Uterus (tissue), 4 donors: ENCODE results near the gene TEKT4. TPM values are rescaled to one million over a fixed set of nuclear protein-coding genes. Genes with fewer than 3 reads are reported as not detected.
"Not testable (repeated sequence)": the region's sequence is repeated elsewhere in the genome, so short reads cannot be mapped to it uniquely, and the experiment has no call there.

Source experiments
- DNase-seq, 2 donors: peaks; one replicate each; pipeline ENCODE4 v3.0.0-alpha.2; 2019 to 2020
- H3K27ac ChIP-seq, 2 donors: fragments of 200-600 bp; sonication (generic); 1 replicate in 1 of 2; 2 replicates in 1 of 2; pipeline ENCODE4 v1.5.1; 2016 to 2018
- H3K27me3 ChIP-seq, 2 donors: fragments of 200-600 bp; sonication (generic); one replicate each; pipeline ENCODE4 v1.5.1; 2018 to 2019; ENCODE audit warnings: control low read depth in 1 of 2
- H3K36me3 ChIP-seq, 2 donors: fragments of 200-600 bp; sonication (generic); one replicate each; pipeline ENCODE4 v1.5.1; 2019; ENCODE audit warnings: control low read depth in 1 of 2
- H3K4me1 ChIP-seq, 2 donors: fragments of 200-600 bp; sonication (generic); one replicate each; pipeline ENCODE4 v1.5.1; 2018 to 2019; ENCODE audit warnings: control low read depth in 1 of 2
- H3K4me3 ChIP-seq, 2 donors: fragments of 200-600 bp; sonication (generic); 1 replicate in 1 of 2; 2 replicates in 1 of 2; pipeline ENCODE4 v1.5.1; 2018 to 2019; ENCODE audit warnings: mild to moderate bottlenecking in 1 of 2
- H3K9me3 ChIP-seq, 2 donors: fragments of 200-600 bp; sonication (generic); one replicate each; pipeline ENCODE4 v1.5.1; 2019; ENCODE audit warnings: control low read depth in 1 of 2
- CTCF ChIP-seq, 4 experiments: fragments of 200-600 bp in 2 of 4; fragments of 450-650 bp in 2 of 4; sonication (generic) in 2 of 4; IDR thresholded peaks; one replicate each; pipeline ENCODE4 v1.5.1; 2016 to 2019; ENCODE audit warnings: antibody characterized with exemption in 4 of 4, mild to moderate bottlenecking in 2 of 4, moderate library complexity in 1 of 4
- POLR2A ChIP-seq, 2 donors: fragments of 450-650 bp; IDR thresholded peaks; one replicate each; pipeline ENCODE4 v1.6.1; 2016; ENCODE audit warnings: antibody characterized with exemption in 2 of 2, mild to moderate bottlenecking in 1 of 2, moderate library complexity in 1 of 2
- intact Hi-C: fragments of 100-400 bp; cut with DNase I; formaldehyde crosslinking; loops from one replicate; pipeline ENCODE4 v1.15.1; 2023; ENCODE audit warnings: low total_unique reads
- total RNA-seq, 4 donors: library from RNA; depleted of rRNA in 3 of 4; stranded (reverse); fragments of >200 nt in 3 of 4; gene quantifications; one replicate each; pipeline versions ENCODE4 v1.1.0 to v1.2.4, GENCODE V29; 2014 to 2023
- donor health status: DM: yes; HTN: yes; CAD: no.

Gene TEKT4
- total RNA-seq, 4 donors from 2014 or later: 0.55 TPM; not detected in 3

GRCh38 chr2:94879982-94880377 is 8.8 kb downstream of the TEKT4 start:
- DNase-seq: no peak
- Histone ChIP-seq H3K4me1 (no peaks in the 10 kb centered on the region), H3K36me3 (no peaks in the 10 kb centered on the region), H3K9me3 (no peaks in the 10 kb centered on the region), H3K4me3 (no peak overlapping the region), H3K27ac (no peak overlapping the region), H3K27me3 (no peaks in the 10 kb centered on the region)
- TF ChIP-seq CTCF (IDR thresholded peaks at IDR 0.05): no peak
- TF ChIP-seq POLR2A (IDR thresholded peaks at IDR 0.05): no peak
- intact Hi-C loops: no loop called here

GRCh38 chr2:94880507-94880906 is 9.3 kb downstream of the TEKT4 start:
- DNase-seq: no peak
- Histone ChIP-seq H3K9me3 (no peaks in the 10 kb centered on the region), H3K4me1 (no peaks in the 10 kb centered on the region), H3K27me3 (no peaks in the 10 kb centered on the region), H3K27ac (no peak overlapping the region), H3K4me3 (no peak overlapping the region), H3K36me3 (no peaks in the 10 kb centered on the region)
- intact Hi-C loops: no loop called here
- TF ChIP-seq POLR2A (IDR thresholded peaks at IDR 0.05) (no peak), CTCF (IDR thresholded peaks at IDR 0.05) (no peak)

GRCh38 chr2:94881070-94881469 is 9.8 kb downstream of the TEKT4 start:
- DNase-seq: no peak
- no peaks in the 10 kb centered on the region for H3K27me3 ChIP-seq
- H3K4me3 ChIP-seq: no peak overlapping the region
- H3K4me1 ChIP-seq: no peaks in the 10 kb centered on the region
- no peak overlapping the region for H3K27ac ChIP-seq
- no peaks in the 10 kb centered on the region for H3K9me3 ChIP-seq
- no peaks in the 10 kb centered on the region for H3K36me3 ChIP-seq
- TF ChIP-seq CTCF (IDR thresholded peaks at IDR 0.05) (no peak), POLR2A (IDR thresholded peaks at IDR 0.05) (no peak)
- intact Hi-C loops: no loop called here

GRCh38 chr2:94890234-94890633 is 19.0 kb downstream of the TEKT4 start:
- Histone ChIP-seq H3K27ac (no peak overlapping the region), H3K4me3 (no peak overlapping the region), H3K36me3 (no peaks in the 10 kb centered on the region), H3K9me3 (no peaks in the 10 kb centered on the region), H3K27me3 (no peaks in the 10 kb centered on the region), H3K4me1 (no peaks in the 10 kb centered on the region)
- TF ChIP-seq POLR2A (IDR thresholded peaks at IDR 0.05): no peak
- no peak for TF ChIP-seq CTCF (IDR thresholded peaks at IDR 0.05)
- intact Hi-C loops: no loop called here
- no peak for DNase-seq

- H3K4me1 ChIP-seq, H3K36me3 ChIP-seq, intact Hi-C loops, H3K4me3 ChIP-seq, H3K27ac ChIP-seq, H3K27me3 ChIP-seq, DNase-seq, H3K9me3 ChIP-seq: not testable (repeated sequence)
These were observed 24.0 kb downstream of the TEKT4 start for GRCh38 chr2:94895273-94895672.

- DNase-seq, H3K36me3 ChIP-seq, H3K4me1 ChIP-seq, intact Hi-C loops, H3K27ac ChIP-seq, H3K27me3 ChIP-seq, H3K9me3 ChIP-seq, H3K4me3 ChIP-seq: not testable (repeated sequence)
These were observed 35.7 kb downstream of the TEKT4 start for GRCh38 chr2:94906976-94907375.
